ENCODE measurements around the gene STAB1.

GRCh38 chr3:52487788-52488691 is 7.1 kb upstream of the STAB1 start:
- no peak for TF ChIP-seq CTCF (IDR thresholded peaks at IDR 0.05; ENCODE audit: low read depth, low read length, poor library complexity, severe bottlenecking)
- no peak for TF ChIP-seq EZH2phosphoT487 (IDR thresholded peaks at IDR 0.05; ENCODE audit: borderline replicate concordance, low read length)
